HCT116 (cell line): Measurements from ENCODE around the gene SLC31A1. TPM values are rescaled to one million over a fixed set of nuclear protein-coding genes. Genes with fewer than 3 reads are reported as not detected.

ENCODE experiments used
- ATAC-seq: fragments of 200-7000 bp; cut with Tn5 transposase; 2 replicates; pipeline ENCODE4 v1.9.1; 2020; ENCODE audit warnings: mild to moderate bottlenecking, moderate library complexity
- BruUV-seq: library from RNA; stranded (reverse); fragments of 400-500 nt; replicated peaks from 2 replicates; lab custom pipeline; 2021; lab: Mats Ljungman, UMichigan
- CTCF ChIA-PET: fragments of 300-600 bp; sonication (Branson Sonifier 250); formaldehyde crosslinking; loops from one replicate; lab custom pipeline; 2021; ENCODE audit warnings: antibody characterized with exemption; lab: Charles Lee
- POLR2A ChIA-PET: fragments of 300-600, 350-600 bp; sonication (Branson Sonifier 250); formaldehyde crosslinking; loops from one replicate; lab custom pipeline; 2021; ENCODE audit warnings: antibody characterized with exemption; lab: Charles Lee
- RAD21 ChIA-PET, 2 experiments: fragments of 300-600 bp; sonication (Branson Sonifier 250); formaldehyde crosslinking; loops; one replicate each; lab custom pipeline; 2023; ENCODE audit warnings: low total read pairs in 2 of 2; ENCODE audit not compliant: uncharacterized antibody in 2 of 2, unreplicated experiment in 2 of 2, low non-redundant PET in 1 of 2; lab: Charles Lee
- DNase-seq: peaks from one replicate; pipeline ENCODE4 v3.0.0-alpha.2; 2010; ENCODE audit warnings: low read depth, low spot score
- H2AFZ ChIP-seq: fragments of 200-600 bp; shearing (Covaris generic), sonication (generic); 2 replicates; pipeline ENCODE4 v1.6.1; 2017; ENCODE audit warnings: low read depth, mixed run types, mixed read lengths, antibody characterized with exemption, low read length; ENCODE audit not compliant: poor library complexity, severe bottlenecking
- H3K27ac ChIP-seq: 2 replicates; pipeline ENCODE4 v1.5.1; 2012; ENCODE audit warnings: low read depth, low read length
- H3K27me3 ChIP-seq: fragments of 200-600 bp; sonication (generic); 2 replicates; pipeline ENCODE4 v1.6.1; 2016; ENCODE audit warnings: mixed run types, low read length, mixed read lengths; ENCODE audit not compliant: insufficient read depth
- H3K36me3 ChIP-seq, 2 experiments: fragments of 200-500 bp in 1 of 2; fragments of 200-600 bp in 1 of 2; sonication (Bioruptor generic) in 1 of 2; sonication (generic) in 1 of 2; 2 replicates each; pipeline versions ENCODE4 v1.5.1 to v1.6.1; 2014 to 2016; ENCODE audit warnings: low read length in 2 of 2, inconsistent platforms in 1 of 2, mixed read lengths in 1 of 2, mixed run types in 1 of 2; ENCODE audit not compliant: insufficient read depth in 2 of 2, control insufficient read depth in 1 of 2
- H3K4me1 ChIP-seq, 2 experiments: fragments of 200-600 bp in 1 of 2; sonication (generic) in 1 of 2; 2 replicates each; pipeline versions ENCODE4 v1.5.1 to v1.6.1; 2012 to 2017; ENCODE audit warnings: low read length in 2 of 2, inconsistent platforms in 1 of 2, mild to moderate bottlenecking in 1 of 2, mixed read lengths in 1 of 2, mixed run types in 1 of 2, moderate library complexity in 1 of 2; ENCODE audit not compliant: insufficient read depth in 2 of 2, control insufficient read depth in 1 of 2
- H3K4me2 ChIP-seq: fragments of 200-600 bp; sonication (generic); 2 replicates; pipeline ENCODE4 v1.6.1; 2017; ENCODE audit warnings: mixed run types, low read length, mixed read lengths
- H3K4me3 ChIP-seq, 2 experiments: fragments of 200-600 bp in 1 of 2; sonication (generic) in 1 of 2; replicated peaks in 1 of 2; 2 replicates each; pipeline ENCODE4 v1.5.1; 2011 to 2016; ENCODE audit warnings: low read length in 2 of 2, control low read depth in 1 of 2, low read depth in 1 of 2, mild to moderate bottlenecking in 1 of 2, mixed read lengths in 1 of 2, mixed run types in 1 of 2
- H3K79me2 ChIP-seq: fragments of 200-600 bp; sonication (generic); 2 replicates; pipeline ENCODE4 v1.6.1; 2017; ENCODE audit warnings: mild to moderate bottlenecking, mixed run types, low read length, moderate library complexity, mixed read lengths; ENCODE audit not compliant: insufficient read depth
- H3K9ac ChIP-seq: fragments of 200-600 bp; sonication (generic); 2 replicates; pipeline ENCODE4 v1.6.1; 2016; ENCODE audit warnings: low read length, mixed read lengths
- H3K9me2 ChIP-seq: fragments of 200-600 bp; sonication (generic), shearing (Covaris generic); 2 replicates; pipeline ENCODE4 v1.6.1; 2017; ENCODE audit warnings: mixed run types, mild to moderate bottlenecking, moderate library complexity; ENCODE audit not compliant: insufficient read depth
- H3K9me3 ChIP-seq, 2 experiments: fragments of 200-500 bp in 1 of 2; fragments of 200-600 bp in 1 of 2; sonication (Bioruptor generic) in 1 of 2; sonication (generic) in 1 of 2; 2 replicates each; pipeline ENCODE4 v1.6.1; 2014 to 2017; ENCODE audit warnings: low read length in 2 of 2, mixed read lengths in 2 of 2, inconsistent platforms in 1 of 2, low read depth in 1 of 2, mild to moderate bottlenecking in 1 of 2, mixed run types in 1 of 2, moderate library complexity in 1 of 2; ENCODE audit not compliant: control insufficient read depth in 1 of 2, insufficient read depth in 1 of 2
- H4K20me1 ChIP-seq: fragments of 200-600 bp; sonication (generic), shearing (Covaris generic); 2 replicates; pipeline ENCODE4 v1.6.1; 2017; ENCODE audit warnings: mixed run types, mild to moderate bottlenecking, moderate library complexity; ENCODE audit not compliant: insufficient read depth
- CTCF ChIP-seq, 3 experiments: fragments of 200-600 bp in 1 of 3; sonication (generic) in 1 of 3; IDR thresholded peaks in 2 of 3; conservative IDR thresholded peaks in 1 of 3; 2 replicates each; pipeline ENCODE4 v1.5.1; 2012 to 2017; ENCODE audit warnings: low read depth in 2 of 3, low read length in 2 of 3, antibody characterized with exemption in 1 of 3, borderline replicate concordance in 1 of 3, control low read depth in 1 of 3, mild to moderate bottlenecking in 1 of 3, mixed read lengths in 1 of 3, mixed run types in 1 of 3, moderate library complexity in 1 of 3; ENCODE audit not compliant: insufficient read depth in 1 of 3
- EGR1 ChIP-seq: IDR thresholded peaks from 2 replicates; pipeline ENCODE4 v1.6.1; 2012; ENCODE audit warnings: low read depth
- ELF1 ChIP-seq: IDR thresholded peaks from 2 replicates; pipeline ENCODE4 v1.6.1; 2012; ENCODE audit warnings: low read depth, borderline replicate concordance
- EZH2 ChIP-seq: fragments of 200-600 bp; sonication (generic); IDR thresholded peaks from 2 replicates; pipeline ENCODE4 v1.6.1; 2017; ENCODE audit warnings: antibody characterized with exemption, mixed run types
- EZH2phosphoT487 ChIP-seq: fragments of 200-600 bp; IDR thresholded peaks from 2 replicates; pipeline ENCODE4 v1.6.1; 2018; ENCODE audit warnings: antibody characterized with exemption, borderline replicate concordance
- MAX ChIP-seq: IDR thresholded peaks from 2 replicates; pipeline ENCODE4 v1.6.1; 2012
- POLR2AphosphoS5 ChIP-seq: IDR thresholded peaks from 2 replicates; pipeline ENCODE4 v1.6.1; 2011; ENCODE audit warnings: mild to moderate bottlenecking, low read depth, low read length, moderate library complexity
- RAD21 ChIP-seq: IDR thresholded peaks from 2 replicates; pipeline ENCODE4 v1.6.1; 2012; ENCODE audit warnings: low read depth, mild to moderate bottlenecking
- YY1 ChIP-seq: IDR thresholded peaks from 2 replicates; pipeline ENCODE4 v1.6.1; 2011; ENCODE audit warnings: low read length, low read depth, moderate library complexity, mild to moderate bottlenecking; ENCODE audit not compliant: insufficient replicate concordance; ENCODE audit errors: extremely low read depth
- ZNF274 ChIP-seq: fragments of 200-500 bp; sonication (Bioruptor generic); IDR thresholded peaks from 2 replicates; pipeline ENCODE4 v1.6.1; 2014; ENCODE audit warnings: mild to moderate bottlenecking, low read depth, low read length, inconsistent platforms
- intact Hi-C: fragments of 100-400 bp; cut with micrococcal nuclease; formaldehyde crosslinking; loops from 2 replicates; pipeline ENCODE4 v1.10.0; 2022
- total RNA-seq: library from RNA; stranded (reverse); gene quantifications from one replicate; pipeline ENCODE4 v1.2.1, GENCODE V29; 2021; ENCODE audit not compliant: unreplicated experiment

Gene SLC31A1
- total RNA-seq, 1 experiment from 2014 or later = 24.4 TPM

- no peak for DNase-seq
- Histone ChIP-seq H3K27me3 (no peaks in the 10 kb centered on the region), H3K4me3 (peak overlapping the region; percentile 81 to 84), H3K79me2 (peaks cover 73% of the 10 kb centered on the region), H2AFZ (no peak overlapping the region), H3K4me1 (peaks cover 2 to 25% of the 10 kb centered on the region in 2 experiments; a peak in 3 of 4 replicates), H4K20me1 (no peaks in the 10 kb centered on the region), H3K9me3 (no peaks in the 10 kb centered on the region), H3K27ac (no peak overlapping the region), H3K36me3 (no peaks in the 10 kb centered on the region), H3K9me2 (no peaks in the 10 kb centered on the region), H3K4me2 (peak overlapping the region; percentile 92), H3K9ac (peak overlapping the region; percentile 91)
- no peak for ATAC-seq
- BruUV-seq = no TSS peak
- intact Hi-C loops = loop anchor here (5.0 kb wide), 1 partner anchor 68 kb away; the partner anchor contains the start of gene SLC31A2
- CTCF ChIA-PET = no interaction called here
- no peak for TF ChIP-seq CTCF (IDR thresholded peaks at IDR 0.05 in 2 of 3, conservative IDR thresholded peaks at IDR 0.05 in 1 of 3; ENCODE audit: borderline replicate concordance in 1 of 3, insufficient read depth in 1 of 3, low read depth in 2 of 3, low read length in 2 of 3)
- no peak for TF ChIP-seq EZH2
- TF ChIP-seq RAD21 = no peak
- no peak for TF ChIP-seq ZNF274
- TF ChIP-seq EGR1 = no peak
- TF ChIP-seq ELF1 = no peak
- TF ChIP-seq POLR2AphosphoS5 = no peak
- TF ChIP-seq YY1 = no peak
- no peak for TF ChIP-seq MAX
- TF ChIP-seq EZH2phosphoT487 = no peak
- TF ChIP-seq, all 23 proteins: peak for 0
- RAD21 ChIA-PET = no interaction called here
- POLR2A ChIA-PET = interaction anchor here (2.5 kb wide), 1 partner anchor 55 kb away, joined by 11 read pairs; the partner anchor contains the start of genes CDC26 and PRPF4
These were observed 1.4 kb upstream of the SLC31A1 start for GRCh38 chr9:113219969-113220368.
